OCI-LY3 (cell line): ENCODE results near the gene REL.

Experiments
- EZH2phosphoT487 ChIP-seq: fragments of 200-600 bp; shearing (Covaris generic); IDR thresholded peaks from 2 replicates; pipeline ENCODE4 v1.6.1; 2018; ENCODE audit warnings: antibody characterized with exemption, mixed run types, low read depth
- TF ChIP-seq, protein P1 (sequence below): fragments of 200-600, 300-600 bp; sonication (generic); IDR thresholded peaks from 2 replicates; pipeline ENCODE4 v1.5.1; 2014; ENCODE audit warnings: antibody characterized with exemption, low read length, low read depth

DNA sequence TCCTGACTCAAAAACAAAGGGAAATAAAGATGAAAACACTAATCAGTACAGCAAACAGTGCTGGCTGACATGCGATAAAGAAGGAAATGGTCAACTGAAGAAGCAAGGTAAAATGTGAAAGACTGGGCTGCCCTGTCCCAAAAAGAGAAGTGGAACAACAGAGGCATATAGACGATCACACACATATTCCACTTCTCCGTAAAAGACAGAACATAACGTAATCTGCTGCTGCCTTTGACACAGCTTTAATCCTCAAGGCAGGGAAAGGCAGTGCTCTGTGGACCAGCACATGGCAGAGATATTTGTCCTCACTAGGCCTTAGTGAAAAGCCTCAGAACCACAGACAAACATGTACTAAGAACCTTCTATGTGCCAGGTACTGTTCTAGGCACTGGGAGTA is 24.3 kb upstream of the REL start:
- TF ChIP-seq EZH2phosphoT487: no peak
- TF ChIP-seq, protein P1, sequence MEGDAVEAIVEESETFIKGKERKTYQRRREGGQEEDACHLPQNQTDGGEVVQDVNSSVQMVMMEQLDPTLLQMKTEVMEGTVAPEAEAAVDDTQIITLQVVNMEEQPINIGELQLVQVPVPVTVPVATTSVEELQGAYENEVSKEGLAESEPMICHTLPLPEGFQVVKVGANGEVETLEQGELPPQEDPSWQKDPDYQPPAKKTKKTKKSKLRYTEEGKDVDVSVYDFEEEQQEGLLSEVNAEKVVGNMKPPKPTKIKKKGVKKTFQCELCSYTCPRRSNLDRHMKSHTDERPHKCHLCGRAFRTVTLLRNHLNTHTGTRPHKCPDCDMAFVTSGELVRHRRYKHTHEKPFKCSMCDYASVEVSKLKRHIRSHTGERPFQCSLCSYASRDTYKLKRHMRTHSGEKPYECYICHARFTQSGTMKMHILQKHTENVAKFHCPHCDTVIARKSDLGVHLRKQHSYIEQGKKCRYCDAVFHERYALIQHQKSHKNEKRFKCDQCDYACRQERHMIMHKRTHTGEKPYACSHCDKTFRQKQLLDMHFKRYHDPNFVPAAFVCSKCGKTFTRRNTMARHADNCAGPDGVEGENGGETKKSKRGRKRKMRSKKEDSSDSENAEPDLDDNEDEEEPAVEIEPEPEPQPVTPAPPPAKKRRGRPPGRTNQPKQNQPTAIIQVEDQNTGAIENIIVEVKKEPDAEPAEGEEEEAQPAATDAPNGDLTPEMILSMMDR: no peak
